Measurements from ENCODE around the gene ADAMTS17. TPM values are rescaled to one million over a fixed set of nuclear protein-coding genes. Genes with fewer than 3 reads are reported as not detected.
A peak's percentile ranks its signal among the peaks of the same experiment; 100 is the strongest.

Gene ADAMTS17
- total RNA-seq, 1 donor from 2014 or later, result 0.99 TPM

DNA sequence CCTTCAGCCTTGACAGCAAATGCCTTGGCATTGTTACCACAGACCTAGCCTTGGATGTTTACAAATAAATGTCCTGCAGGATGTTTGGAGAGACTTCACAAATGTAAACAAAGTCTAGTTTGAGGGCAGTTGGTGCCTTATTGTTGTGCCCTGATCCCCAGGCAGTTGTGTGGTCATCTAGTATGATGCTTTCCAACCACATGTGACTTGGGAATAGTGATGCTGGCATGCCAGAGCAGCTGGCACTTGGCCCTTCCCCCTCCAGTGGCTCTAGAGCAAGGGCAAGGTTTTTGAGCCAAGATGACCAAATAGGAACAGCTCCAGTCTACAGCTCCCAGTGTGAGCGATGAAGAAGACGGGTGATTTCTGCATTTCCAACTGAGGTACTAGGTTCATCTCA, 258.2 kb downstream of the ADAMTS17 start:
- Histone ChIP-seq H3K27me3 (ENCODE audit: low read depth) (no peaks in the 10 kb centered on the region), H3K36me3 (no peaks in the 10 kb centered on the region), H3K4me1 (peaks cover 16% of the 10 kb centered on the region), H3K27ac (replicated peaks) (peak overlapping the region; percentile 69), H3K9me3 (replicated peaks) (no peaks in the 10 kb centered on the region), H3K4me3 (no peak overlapping the region)
- TF ChIP-seq, protein P1, sequence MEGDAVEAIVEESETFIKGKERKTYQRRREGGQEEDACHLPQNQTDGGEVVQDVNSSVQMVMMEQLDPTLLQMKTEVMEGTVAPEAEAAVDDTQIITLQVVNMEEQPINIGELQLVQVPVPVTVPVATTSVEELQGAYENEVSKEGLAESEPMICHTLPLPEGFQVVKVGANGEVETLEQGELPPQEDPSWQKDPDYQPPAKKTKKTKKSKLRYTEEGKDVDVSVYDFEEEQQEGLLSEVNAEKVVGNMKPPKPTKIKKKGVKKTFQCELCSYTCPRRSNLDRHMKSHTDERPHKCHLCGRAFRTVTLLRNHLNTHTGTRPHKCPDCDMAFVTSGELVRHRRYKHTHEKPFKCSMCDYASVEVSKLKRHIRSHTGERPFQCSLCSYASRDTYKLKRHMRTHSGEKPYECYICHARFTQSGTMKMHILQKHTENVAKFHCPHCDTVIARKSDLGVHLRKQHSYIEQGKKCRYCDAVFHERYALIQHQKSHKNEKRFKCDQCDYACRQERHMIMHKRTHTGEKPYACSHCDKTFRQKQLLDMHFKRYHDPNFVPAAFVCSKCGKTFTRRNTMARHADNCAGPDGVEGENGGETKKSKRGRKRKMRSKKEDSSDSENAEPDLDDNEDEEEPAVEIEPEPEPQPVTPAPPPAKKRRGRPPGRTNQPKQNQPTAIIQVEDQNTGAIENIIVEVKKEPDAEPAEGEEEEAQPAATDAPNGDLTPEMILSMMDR (IDR thresholded peaks at IDR 0.05; ENCODE audit: borderline replicate concordance), result no peak
- intact Hi-C loops (cut with micrococcal nuclease), result no loop called here
- DNase-seq, result peak; percentile 29

DNA sequence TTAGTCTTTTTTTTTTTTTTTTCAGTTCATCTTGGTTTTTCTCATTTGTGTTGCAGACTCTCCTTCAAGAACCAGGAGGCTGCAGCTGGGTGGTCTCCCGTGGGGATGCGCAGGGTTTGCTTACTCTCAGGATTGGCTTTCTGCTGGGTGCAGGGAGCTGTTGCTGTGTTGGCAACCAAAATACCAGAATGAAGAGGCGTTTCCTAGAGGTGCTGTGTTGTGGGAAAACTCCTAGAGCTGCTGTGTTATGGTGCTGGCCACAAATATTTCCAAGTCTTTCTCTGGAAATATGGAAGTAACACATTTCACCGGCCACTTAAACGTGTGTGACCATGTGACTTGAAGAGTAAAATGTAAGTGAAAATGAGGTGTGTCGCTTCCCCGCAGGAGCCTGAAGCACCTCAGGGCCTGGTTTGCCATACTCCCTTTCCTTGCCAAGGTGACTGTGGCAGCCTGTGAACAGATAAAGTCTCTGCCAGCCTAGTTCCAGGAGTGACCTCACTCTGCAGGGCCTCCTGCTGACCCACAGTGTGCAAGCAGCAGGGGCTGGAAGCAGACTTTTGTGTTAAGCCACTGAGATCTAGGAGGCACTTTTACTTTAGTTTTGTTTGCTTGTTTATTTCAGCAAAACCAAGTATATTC, 258.9 kb downstream of the ADAMTS17 start:
- intact Hi-C loops (cut with micrococcal nuclease), result no loop called here
- Histone ChIP-seq H3K4me3 (no peak overlapping the region), H3K27me3 (ENCODE audit: low read depth) (no peaks in the 10 kb centered on the region), H3K9me3 (replicated peaks) (no peaks in the 10 kb centered on the region), H3K36me3 (no peaks in the 10 kb centered on the region), H3K27ac (replicated peaks) (peak overlapping the region; percentile 69), H3K4me1 (peaks cover 16% of the 10 kb centered on the region)
- TF ChIP-seq, protein P1 (IDR thresholded peaks at IDR 0.05; ENCODE audit: borderline replicate concordance), result no peak
- no peak for DNase-seq

DNA sequence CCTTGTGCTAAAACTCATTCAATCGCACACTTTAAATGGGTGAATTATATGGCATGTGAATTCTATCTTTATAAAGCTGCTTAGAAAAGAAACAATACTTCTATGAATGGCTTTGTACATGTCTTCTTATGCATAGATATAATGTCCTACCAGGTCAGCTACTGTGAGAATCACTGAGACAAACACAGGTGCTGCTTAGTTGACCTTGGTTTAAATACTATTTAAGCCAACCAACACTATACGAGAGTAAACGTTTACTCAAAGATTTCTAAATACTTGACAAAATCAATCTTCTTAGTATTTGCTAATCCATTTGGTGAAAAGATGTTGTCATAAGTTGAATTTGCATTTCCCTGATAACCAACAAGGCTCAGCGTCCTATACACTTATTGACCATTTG, 260.3 kb downstream of the ADAMTS17 start:
- Histone ChIP-seq H3K27me3 (ENCODE audit: low read depth) (no peaks in the 10 kb centered on the region), H3K9me3 (replicated peaks) (no peaks in the 10 kb centered on the region), H3K27ac (replicated peaks) (no peak overlapping the region), H3K36me3 (no peaks in the 10 kb centered on the region), H3K4me1 (peaks cover 21% of the 10 kb centered on the region), H3K4me3 (no peak overlapping the region)
- no peak for DNase-seq
- TF ChIP-seq, protein P1 (IDR thresholded peaks at IDR 0.05; ENCODE audit: borderline replicate concordance), result no peak
- intact Hi-C loops (cut with micrococcal nuclease), result no loop called here

DNA sequence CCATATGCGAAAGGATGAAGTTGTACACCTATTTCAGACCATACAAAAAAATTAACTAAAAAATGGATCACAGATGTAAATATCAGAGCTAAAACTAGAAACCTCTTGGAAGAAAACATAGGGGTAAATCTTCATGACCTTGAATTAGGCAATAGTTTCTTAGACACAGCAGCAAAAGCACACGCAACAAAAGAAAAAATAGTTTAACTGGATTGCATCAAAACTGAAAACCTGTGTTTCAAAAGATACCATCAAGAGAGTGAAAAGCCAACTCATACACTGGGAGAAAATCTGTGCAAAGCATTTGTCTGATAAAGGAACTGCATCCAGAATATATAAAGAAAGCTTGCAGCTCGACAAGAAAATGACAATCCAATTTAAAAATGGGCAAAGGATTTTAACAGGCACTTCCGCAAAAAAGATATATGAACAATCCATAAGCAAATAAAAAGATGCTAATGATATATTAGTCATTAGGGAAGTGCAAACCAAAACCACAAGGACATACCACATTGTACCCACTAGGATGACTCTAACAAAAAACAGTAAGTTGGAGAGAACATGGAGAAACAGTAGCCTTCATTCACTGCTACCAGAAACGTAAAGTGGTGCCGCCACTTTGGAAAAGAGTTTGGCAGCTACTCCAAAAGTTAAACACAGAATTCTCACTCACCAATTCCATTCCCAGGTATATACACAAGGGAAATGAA, 263.1 kb downstream of the ADAMTS17 start:
- TF ChIP-seq, protein P1 (IDR thresholded peaks at IDR 0.05; ENCODE audit: borderline replicate concordance), result no peak
- DNase-seq, result no peak
- Histone ChIP-seq H3K4me3 (no peak overlapping the region), H3K4me1 (peaks cover 23% of the 10 kb centered on the region), H3K27ac (replicated peaks) (no peak overlapping the region), H3K9me3 (replicated peaks) (no peaks in the 10 kb centered on the region), H3K27me3 (ENCODE audit: low read depth) (no peaks in the 10 kb centered on the region), H3K36me3 (no peaks in the 10 kb centered on the region)
- intact Hi-C loops (cut with micrococcal nuclease), result no loop called here

DNA sequence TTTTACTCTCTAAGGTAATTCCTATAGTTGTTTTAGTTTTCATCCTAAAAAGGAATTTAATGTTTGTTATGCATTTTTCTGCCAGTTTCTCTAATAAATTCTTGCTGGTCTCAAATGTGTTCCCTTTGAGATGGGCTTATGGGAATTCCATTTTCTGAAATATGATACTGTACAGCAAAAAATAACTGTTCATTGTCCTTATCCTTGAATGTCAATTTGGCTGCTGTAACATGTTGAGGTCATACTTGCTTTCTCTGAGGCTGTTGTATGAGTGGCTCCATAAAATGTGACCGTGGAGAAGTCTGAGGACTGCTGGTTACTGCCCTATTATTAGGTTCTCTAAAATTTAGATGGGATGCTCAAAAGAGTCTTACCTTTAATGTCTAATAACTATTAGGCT, 266.5 kb downstream of the ADAMTS17 start:
- Histone ChIP-seq H3K27ac (replicated peaks) (no peak overlapping the region), H3K4me3 (no peak overlapping the region), H3K9me3 (replicated peaks) (peaks cover 4% of the 10 kb centered on the region), H3K27me3 (ENCODE audit: low read depth) (no peaks in the 10 kb centered on the region), H3K4me1 (peaks cover 13% of the 10 kb centered on the region), H3K36me3 (no peaks in the 10 kb centered on the region)
- TF ChIP-seq, protein P1 (IDR thresholded peaks at IDR 0.05; ENCODE audit: borderline replicate concordance), result no peak
- DNase-seq, result no peak
- intact Hi-C loops (cut with micrococcal nuclease), result no loop called here
